SK-N-SH (cell line): ENCODE measurements around the gene CACNA2D1.

Experiments used
- EZH2phosphoT487 ChIP-seq: fragments of 200-600 bp; sonication (generic); IDR thresholded peaks from 2 replicates; pipeline ENCODE4 v1.6.1; 2017; ENCODE audit warnings: low read depth, mixed run types, mild to moderate bottlenecking, antibody characterized with exemption, moderate library complexity, borderline replicate concordance
- JUND ChIP-seq: IDR thresholded peaks from 2 replicates; pipeline ENCODE4 v1.4.0; 2012
- POLR2AphosphoS5 ChIP-seq: IDR thresholded peaks from 2 replicates; pipeline ENCODE4 v1.6.1; 2012; ENCODE audit warnings: low read depth, low read length
- SIN3A ChIP-seq: IDR thresholded peaks from 2 replicates; pipeline ENCODE4 v1.6.1; 2012; ENCODE audit warnings: low read depth, mild to moderate bottlenecking, low read length, moderate library complexity, borderline replicate concordance
- SMC3 ChIP-seq: IDR thresholded peaks from 2 replicates; pipeline ENCODE4 v1.6.1; 2012; ENCODE audit warnings: low read depth, low read length, improper control_type of control experiment
- TAF1 ChIP-seq: IDR thresholded peaks from 2 replicates; pipeline ENCODE4 v1.6.1; 2012; ENCODE audit warnings: low read depth, mild to moderate bottlenecking, low read length, moderate library complexity, borderline replicate concordance
- TF ChIP-seq, protein P1 (sequence below): fragments of 200-600 bp; sonication (generic); IDR thresholded peaks from 2 replicates; pipeline ENCODE4 v1.6.1; 2017; ENCODE audit warnings: antibody characterized with exemption, mild to moderate bottlenecking, moderate library complexity
- TF ChIP-seq, protein P2 (sequence below): IDR thresholded peaks from 2 replicates; pipeline ENCODE4 v1.4.0; 2012; ENCODE audit warnings: low read depth
- TF ChIP-seq, protein P3 (sequence below): IDR thresholded peaks from 2 replicates; pipeline ENCODE4 v1.6.1; 2012; ENCODE audit warnings: mild to moderate bottlenecking, low read depth, low read length, moderate library complexity

DNA sequence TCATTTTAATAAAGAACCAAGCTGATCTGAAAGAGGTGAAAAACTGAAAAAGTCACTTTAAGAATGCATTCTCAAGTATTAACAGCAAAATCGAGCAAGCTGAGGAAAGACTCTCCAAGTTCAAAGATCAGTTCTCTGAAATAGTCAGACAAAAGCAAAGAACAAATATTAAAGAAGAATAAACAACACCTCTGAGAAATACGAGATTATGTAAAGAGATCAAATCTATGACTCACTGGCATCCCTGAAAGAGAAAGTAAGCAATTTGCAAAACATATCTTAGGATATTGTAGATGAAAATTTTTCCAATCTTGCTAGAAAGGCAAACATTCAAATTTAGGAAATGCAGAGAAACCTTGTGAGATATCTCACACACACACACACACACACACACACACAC is 535.4 kb downstream of the CACNA2D1 start:
- no peak for TF ChIP-seq EZH2phosphoT487
- no peak for TF ChIP-seq POLR2AphosphoS5
- TF ChIP-seq SIN3A: no peak
- TF ChIP-seq, protein P1, sequence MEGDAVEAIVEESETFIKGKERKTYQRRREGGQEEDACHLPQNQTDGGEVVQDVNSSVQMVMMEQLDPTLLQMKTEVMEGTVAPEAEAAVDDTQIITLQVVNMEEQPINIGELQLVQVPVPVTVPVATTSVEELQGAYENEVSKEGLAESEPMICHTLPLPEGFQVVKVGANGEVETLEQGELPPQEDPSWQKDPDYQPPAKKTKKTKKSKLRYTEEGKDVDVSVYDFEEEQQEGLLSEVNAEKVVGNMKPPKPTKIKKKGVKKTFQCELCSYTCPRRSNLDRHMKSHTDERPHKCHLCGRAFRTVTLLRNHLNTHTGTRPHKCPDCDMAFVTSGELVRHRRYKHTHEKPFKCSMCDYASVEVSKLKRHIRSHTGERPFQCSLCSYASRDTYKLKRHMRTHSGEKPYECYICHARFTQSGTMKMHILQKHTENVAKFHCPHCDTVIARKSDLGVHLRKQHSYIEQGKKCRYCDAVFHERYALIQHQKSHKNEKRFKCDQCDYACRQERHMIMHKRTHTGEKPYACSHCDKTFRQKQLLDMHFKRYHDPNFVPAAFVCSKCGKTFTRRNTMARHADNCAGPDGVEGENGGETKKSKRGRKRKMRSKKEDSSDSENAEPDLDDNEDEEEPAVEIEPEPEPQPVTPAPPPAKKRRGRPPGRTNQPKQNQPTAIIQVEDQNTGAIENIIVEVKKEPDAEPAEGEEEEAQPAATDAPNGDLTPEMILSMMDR: no peak
- TF ChIP-seq, protein P2, sequence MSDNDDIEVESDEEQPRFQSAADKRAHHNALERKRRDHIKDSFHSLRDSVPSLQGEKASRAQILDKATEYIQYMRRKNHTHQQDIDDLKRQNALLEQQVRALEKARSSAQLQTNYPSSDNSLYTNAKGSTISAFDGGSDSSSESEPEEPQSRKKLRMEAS: no peak
- no peak for TF ChIP-seq JUND
- no peak for TF ChIP-seq TAF1
- TF ChIP-seq, protein P3, sequence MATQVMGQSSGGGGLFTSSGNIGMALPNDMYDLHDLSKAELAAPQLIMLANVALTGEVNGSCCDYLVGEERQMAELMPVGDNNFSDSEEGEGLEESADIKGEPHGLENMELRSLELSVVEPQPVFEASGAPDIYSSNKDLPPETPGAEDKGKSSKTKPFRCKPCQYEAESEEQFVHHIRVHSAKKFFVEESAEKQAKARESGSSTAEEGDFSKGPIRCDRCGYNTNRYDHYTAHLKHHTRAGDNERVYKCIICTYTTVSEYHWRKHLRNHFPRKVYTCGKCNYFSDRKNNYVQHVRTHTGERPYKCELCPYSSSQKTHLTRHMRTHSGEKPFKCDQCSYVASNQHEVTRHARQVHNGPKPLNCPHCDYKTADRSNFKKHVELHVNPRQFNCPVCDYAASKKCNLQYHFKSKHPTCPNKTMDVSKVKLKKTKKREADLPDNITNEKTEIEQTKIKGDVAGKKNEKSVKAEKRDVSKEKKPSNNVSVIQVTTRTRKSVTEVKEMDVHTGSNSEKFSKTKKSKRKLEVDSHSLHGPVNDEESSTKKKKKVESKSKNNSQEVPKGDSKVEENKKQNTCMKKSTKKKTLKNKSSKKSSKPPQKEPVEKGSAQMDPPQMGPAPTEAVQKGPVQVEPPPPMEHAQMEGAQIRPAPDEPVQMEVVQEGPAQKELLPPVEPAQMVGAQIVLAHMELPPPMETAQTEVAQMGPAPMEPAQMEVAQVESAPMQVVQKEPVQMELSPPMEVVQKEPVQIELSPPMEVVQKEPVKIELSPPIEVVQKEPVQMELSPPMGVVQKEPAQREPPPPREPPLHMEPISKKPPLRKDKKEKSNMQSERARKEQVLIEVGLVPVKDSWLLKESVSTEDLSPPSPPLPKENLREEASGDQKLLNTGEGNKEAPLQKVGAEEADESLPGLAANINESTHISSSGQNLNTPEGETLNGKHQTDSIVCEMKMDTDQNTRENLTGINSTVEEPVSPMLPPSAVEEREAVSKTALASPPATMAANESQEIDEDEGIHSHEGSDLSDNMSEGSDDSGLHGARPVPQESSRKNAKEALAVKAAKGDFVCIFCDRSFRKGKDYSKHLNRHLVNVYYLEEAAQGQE: no peak
- no peak for TF ChIP-seq SMC3
